Measurements from ENCODE around the gene LRRC3. TPM values are rescaled to one million over a fixed set of nuclear protein-coding genes. Genes with fewer than 3 reads are reported as not detected.

The LRRC3 gene
- polyA plus RNA-seq, 1 experiment: 0.10 TPM

DNA sequence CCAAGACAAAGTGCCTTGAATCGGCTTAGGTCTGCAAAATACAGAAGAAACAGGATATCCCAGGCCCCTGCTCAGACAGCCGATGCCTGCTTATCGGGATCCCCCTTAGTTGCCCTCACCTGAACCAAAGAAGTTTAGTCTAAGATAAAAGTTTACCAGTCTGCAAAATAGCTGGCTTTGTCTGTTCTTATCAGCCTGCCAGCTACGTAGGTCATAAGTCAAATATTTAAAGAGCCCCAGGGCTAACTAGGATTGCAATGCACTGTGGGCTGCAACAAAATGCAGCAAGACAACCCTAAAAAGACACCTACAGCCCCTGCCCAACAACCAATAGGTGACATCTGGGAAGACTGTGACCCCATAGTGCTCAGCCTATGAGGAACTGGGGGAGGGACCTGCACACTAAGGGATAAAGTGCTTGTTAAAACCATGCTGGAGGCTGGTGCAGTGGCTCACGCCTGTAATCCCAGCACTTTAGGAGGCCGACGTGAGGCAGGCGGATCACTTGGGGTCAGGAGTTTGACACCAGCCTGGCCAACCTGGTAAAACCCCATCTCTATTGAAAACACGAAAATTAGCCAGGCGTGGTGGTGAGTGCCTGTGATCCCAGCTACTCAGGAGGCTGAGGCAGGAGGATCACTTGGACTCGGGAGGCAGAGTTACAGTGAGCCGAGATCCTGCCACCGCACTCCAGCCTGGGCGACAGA lies 27.4 kb downstream of the LRRC3 start:
- ChIA-PET CTCF (no interaction called here), POLR2A (no interaction called here)
- Histone ChIP-seq H3K27ac (ENCODE audit: low read depth, low read length) (no peak overlapping the region), H3K4me3 (ENCODE audit: low read depth, low read length) (no peak overlapping the region), H3K27me3 (ENCODE audit: control insufficient read depth, insufficient read depth, low read length) (no peaks in the 10 kb centered on the region), H3K9me3 (ENCODE audit: control insufficient read depth, insufficient read depth, low read length) (no peaks in the 10 kb centered on the region; the same call in 1 of the 2 replicates)
- TF ChIP-seq, protein P1, sequence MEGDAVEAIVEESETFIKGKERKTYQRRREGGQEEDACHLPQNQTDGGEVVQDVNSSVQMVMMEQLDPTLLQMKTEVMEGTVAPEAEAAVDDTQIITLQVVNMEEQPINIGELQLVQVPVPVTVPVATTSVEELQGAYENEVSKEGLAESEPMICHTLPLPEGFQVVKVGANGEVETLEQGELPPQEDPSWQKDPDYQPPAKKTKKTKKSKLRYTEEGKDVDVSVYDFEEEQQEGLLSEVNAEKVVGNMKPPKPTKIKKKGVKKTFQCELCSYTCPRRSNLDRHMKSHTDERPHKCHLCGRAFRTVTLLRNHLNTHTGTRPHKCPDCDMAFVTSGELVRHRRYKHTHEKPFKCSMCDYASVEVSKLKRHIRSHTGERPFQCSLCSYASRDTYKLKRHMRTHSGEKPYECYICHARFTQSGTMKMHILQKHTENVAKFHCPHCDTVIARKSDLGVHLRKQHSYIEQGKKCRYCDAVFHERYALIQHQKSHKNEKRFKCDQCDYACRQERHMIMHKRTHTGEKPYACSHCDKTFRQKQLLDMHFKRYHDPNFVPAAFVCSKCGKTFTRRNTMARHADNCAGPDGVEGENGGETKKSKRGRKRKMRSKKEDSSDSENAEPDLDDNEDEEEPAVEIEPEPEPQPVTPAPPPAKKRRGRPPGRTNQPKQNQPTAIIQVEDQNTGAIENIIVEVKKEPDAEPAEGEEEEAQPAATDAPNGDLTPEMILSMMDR (IDR thresholded peaks at IDR 0.05; ENCODE audit: low read depth, low read length): no peak
- no peak for DNase-seq (ENCODE audit: low read depth, low spot score)

DNA sequence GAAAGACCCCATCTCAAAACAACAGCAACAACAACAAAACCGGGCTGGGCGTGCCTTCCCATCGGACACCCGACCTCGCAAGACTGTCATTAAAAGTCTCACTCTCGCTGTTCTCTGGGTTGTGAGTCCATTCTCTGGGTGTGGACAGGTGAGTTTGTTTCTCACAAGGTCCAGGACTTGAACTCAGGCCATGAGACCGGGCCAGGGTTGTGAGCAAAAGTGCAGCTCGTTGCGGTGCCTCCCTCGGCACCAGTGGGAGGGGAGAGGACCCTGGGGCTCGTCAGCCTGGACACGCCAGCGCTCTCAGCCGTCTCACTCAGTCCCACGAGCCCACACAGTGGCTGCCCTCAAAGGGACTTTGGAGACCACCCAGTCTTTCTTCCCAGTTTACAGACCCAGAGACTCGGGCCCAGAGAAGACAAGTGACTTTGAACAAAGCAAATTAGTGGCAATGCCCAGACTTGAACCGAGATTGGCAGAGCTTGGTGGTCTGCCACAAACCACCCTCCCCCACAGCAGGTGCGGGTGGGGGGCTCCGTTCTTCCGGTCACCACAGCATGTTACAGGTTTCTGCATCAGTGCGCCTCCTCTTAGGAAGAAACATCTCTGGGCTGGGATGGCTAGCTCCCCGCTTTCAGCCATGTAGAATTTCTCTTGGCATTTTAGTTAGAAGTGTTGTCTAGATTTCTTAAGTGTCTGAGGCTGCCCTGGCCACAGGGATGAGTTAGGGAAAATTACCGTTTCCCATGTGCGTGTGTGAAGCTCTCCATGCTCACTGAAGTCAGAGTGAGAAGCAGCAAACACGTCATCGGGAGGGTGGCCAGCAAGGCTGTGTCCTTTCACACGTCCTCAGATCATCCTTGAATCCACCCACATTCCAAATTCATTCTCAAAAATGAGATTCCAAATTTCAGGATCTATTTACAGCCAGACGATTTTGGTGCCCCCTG lies 28.3 kb downstream of the LRRC3 start:
- H3K27ac ChIP-seq (ENCODE audit: low read depth, low read length): no peak overlapping the region
- no peaks in the 10 kb centered on the region for H3K27me3 ChIP-seq (ENCODE audit: control insufficient read depth, insufficient read depth, low read length)
- ChIA-PET CTCF (no interaction called here), POLR2A (no interaction called here)
- TF ChIP-seq, protein P1 (IDR thresholded peaks at IDR 0.05; ENCODE audit: low read depth, low read length): no peak
- H3K4me3 ChIP-seq (ENCODE audit: low read depth, low read length): no peak overlapping the region
- DNase-seq (ENCODE audit: low read depth, low spot score): no peak
- H3K9me3 ChIP-seq (ENCODE audit: control insufficient read depth, insufficient read depth, low read length): no peaks in the 10 kb centered on the region; the same call in 1 of the 2 replicates

DNA sequence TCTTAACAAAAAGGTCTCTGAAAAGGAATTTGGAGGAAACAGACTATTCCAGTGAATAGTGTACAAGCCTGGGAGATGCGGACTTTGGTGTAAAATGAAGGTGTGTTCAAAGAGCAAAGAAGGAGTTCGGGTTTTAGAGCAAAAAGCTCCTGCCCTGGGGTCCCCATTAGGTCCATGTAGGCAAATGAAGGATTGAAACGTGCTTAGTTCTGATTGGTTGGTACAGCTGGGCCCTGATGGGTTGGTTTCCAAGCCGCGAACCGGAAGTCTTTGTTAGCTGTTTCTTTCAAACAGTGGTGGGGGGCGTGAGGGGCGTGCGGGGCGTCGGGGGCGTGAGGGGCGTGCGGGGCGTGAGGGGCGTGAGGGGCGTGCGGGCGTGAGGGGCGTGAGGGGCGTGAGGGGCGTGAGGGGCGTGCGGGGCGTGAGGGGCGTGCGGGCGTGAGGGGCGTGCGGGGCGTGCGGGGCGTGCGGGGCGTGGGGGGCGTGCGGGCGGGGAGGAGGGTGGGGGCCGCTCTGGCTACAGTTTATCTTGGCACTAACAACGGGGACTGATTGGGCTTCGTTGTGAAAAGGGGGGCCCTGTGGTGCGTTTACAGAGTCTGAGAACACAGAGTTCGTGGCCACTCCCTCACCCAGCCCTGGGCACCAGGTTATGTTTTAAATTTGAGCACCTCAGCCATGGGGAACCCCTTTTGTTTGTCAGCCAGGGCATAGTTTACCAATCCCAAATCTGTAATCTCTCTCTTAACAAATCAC lies 29.4 kb downstream of the LRRC3 start:
- no peaks in the 10 kb centered on the region for H3K27me3 ChIP-seq (ENCODE audit: control insufficient read depth, insufficient read depth, low read length)
- CTCF ChIA-PET: no interaction called here
- TF ChIP-seq, protein P1 (IDR thresholded peaks at IDR 0.05; ENCODE audit: low read depth, low read length): no peak
- DNase-seq (ENCODE audit: low read depth, low spot score): no peak
- POLR2A ChIA-PET: no interaction called here
- no peak overlapping the region for H3K27ac ChIP-seq (ENCODE audit: low read depth, low read length)
- H3K9me3 ChIP-seq (ENCODE audit: control insufficient read depth, insufficient read depth, low read length): no peaks in the 10 kb centered on the region; the same call in 1 of the 2 replicates
- no peak overlapping the region for H3K4me3 ChIP-seq (ENCODE audit: low read depth, low read length)

DNA sequence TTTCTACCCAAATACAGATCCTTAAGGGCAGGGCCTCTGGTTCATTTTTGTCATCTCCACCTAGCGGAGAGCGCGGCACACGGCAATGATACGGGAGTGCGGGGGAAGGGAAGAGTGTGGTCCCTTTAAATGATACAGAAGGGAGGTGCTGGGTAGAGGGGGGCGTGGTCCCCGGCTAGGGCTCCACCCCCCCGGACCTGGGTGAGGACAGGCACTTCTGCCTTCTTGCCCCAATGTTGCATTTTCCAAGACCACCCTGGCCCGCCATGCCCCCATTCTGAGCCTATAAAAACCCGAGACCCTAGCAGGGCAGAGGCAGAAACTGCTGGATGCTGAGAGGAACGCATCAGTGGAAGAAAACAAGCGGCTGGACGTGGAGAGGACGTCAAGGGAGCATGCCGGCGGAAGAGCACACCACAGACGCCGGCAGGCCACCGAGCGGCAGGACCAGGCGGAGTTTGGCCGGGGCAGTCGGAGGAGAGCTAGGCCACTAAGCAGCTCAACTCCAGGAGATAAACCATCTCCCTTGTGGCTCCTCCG lies 30.0 kb downstream of the LRRC3 start:
- no peak for DNase-seq (ENCODE audit: low read depth, low spot score)
- no peak overlapping the region for H3K4me3 ChIP-seq (ENCODE audit: low read depth, low read length)
- no peaks in the 10 kb centered on the region for H3K27me3 ChIP-seq (ENCODE audit: control insufficient read depth, insufficient read depth, low read length)
- peaks cover under 1% of the 10 kb centered on the region; the same call in 1 of the 2 replicates for H3K9me3 ChIP-seq (ENCODE audit: control insufficient read depth, insufficient read depth, low read length)
- ChIA-PET CTCF (no interaction called here), POLR2A (no interaction called here)
- TF ChIP-seq, protein P1 (IDR thresholded peaks at IDR 0.05; ENCODE audit: low read depth, low read length): no peak
- H3K27ac ChIP-seq (ENCODE audit: low read depth, low read length): no peak overlapping the region

Measured in AG04450 (cell line).